ENCODE measurements around the gene PRAF2. TPM values are rescaled to one million over a fixed set of nuclear protein-coding genes. Genes with fewer than 3 reads are reported as not detected.

PRAF2 gene
- total RNA-seq, 4 donors from 2014 or later = 15.9 to 26.6 (median 23.8) TPM

DNA sequence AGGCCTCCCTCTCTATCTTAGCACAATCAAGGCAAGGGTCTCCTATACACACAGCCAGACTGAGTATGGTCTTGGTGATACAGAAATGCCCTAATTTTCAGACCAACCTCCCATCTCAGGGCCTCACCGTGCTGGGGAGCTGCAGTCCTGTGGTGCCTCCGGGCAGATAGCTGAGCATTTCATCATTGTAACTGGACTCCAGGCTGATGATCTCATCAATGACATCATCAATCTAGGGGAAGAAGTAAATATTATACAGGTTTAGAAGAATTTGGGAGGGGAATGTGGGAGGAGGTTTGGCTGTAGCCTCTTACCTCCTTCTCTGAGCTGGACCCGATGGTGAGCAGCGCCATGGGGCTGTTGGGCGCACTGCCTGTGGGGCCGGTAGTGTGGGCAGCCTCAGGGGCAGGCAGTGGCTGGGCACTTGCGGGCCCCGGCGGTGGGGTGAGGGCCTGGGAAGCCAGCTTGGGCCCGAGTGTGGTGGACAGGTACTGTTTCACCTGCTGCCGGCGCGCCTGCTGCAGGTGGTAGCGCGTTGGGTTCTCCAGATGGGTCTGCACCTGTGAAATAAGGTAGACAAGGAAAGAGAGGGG lies 35.8 kb downstream of the PRAF2 start:
- H3K9me3 ChIP-seq = no peaks in the 10 kb centered on the region
- no peak overlapping the region for H3K4me3 ChIP-seq
- peaks cover 23 to 62% (median 52%) of the 10 kb centered on the region in 4 donors for H3K36me3 ChIP-seq
- 93% methylated on average over 15 of the region's 15 CpGs for WGBS
- intact Hi-C loops (cut with DNase I) = no loop called here
- TF ChIP-seq POLR2AphosphoS5 (IDR thresholded peaks at IDR 0.05) = no peak
- TF ChIP-seq POLR2A (IDR thresholded peaks at IDR 0.05; ENCODE audit: low read depth) = no peak
- TF ChIP-seq, protein P1, sequence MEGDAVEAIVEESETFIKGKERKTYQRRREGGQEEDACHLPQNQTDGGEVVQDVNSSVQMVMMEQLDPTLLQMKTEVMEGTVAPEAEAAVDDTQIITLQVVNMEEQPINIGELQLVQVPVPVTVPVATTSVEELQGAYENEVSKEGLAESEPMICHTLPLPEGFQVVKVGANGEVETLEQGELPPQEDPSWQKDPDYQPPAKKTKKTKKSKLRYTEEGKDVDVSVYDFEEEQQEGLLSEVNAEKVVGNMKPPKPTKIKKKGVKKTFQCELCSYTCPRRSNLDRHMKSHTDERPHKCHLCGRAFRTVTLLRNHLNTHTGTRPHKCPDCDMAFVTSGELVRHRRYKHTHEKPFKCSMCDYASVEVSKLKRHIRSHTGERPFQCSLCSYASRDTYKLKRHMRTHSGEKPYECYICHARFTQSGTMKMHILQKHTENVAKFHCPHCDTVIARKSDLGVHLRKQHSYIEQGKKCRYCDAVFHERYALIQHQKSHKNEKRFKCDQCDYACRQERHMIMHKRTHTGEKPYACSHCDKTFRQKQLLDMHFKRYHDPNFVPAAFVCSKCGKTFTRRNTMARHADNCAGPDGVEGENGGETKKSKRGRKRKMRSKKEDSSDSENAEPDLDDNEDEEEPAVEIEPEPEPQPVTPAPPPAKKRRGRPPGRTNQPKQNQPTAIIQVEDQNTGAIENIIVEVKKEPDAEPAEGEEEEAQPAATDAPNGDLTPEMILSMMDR (IDR thresholded peaks at IDR 0.05) = no peak
- no peak for TF ChIP-seq EP300 (IDR thresholded peaks at IDR 0.05)
- DNase-seq (ENCODE audit: extremely low spot score) = no peak
- H3K27me3 ChIP-seq = no peaks in the 10 kb centered on the region
- H3K4me1 ChIP-seq = peaks cover 13 to 59% (median 39%) of the 10 kb centered on the region in 4 donors
- peak overlapping the region; percentile 94 to 99 (median 98) for H3K27ac ChIP-seq (replicated peaks in 1 of 4)

DNA sequence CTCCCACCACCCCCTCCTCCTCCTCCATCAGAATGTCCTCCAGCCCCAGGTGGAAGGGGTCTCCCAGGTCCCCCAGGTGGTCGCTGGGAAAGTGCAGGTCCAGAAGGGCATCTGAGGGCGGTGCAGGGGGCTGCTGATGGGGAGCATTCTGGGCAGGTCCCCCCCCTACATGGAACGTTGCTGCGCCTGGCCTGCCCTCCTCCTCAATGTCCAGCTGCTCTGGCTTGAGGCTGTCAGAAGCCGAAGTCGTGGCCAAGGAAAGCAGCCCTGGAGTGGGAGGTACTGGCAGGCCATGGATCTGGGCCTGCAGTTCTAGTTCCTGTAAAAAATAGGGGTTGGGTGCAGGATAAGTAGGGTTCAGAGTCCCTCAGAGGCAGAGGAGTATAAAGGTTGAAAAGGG lies 43.5 kb downstream of the PRAF2 start:
- no peak overlapping the region for H3K27ac ChIP-seq (replicated peaks in 1 of 4)
- intact Hi-C loops (cut with DNase I) = no loop called here
- peaks cover 0 to 20% (median 16%) of the 10 kb centered on the region in 4 donors for H3K4me1 ChIP-seq
- TF ChIP-seq, protein P1 (IDR thresholded peaks at IDR 0.05) = no peak
- TF ChIP-seq POLR2AphosphoS5 (IDR thresholded peaks at IDR 0.05) (no peak), EP300 (IDR thresholded peaks at IDR 0.05) (no peak), POLR2A (IDR thresholded peaks at IDR 0.05; ENCODE audit: low read depth) (no peak)
- WGBS = 67% methylated on average over 3 of the region's 6 CpGs
- peaks cover 6 to 64% (median 48%) of the 10 kb centered on the region in 4 donors for H3K36me3 ChIP-seq
- no peak for DNase-seq (ENCODE audit: extremely low spot score)
- H3K27me3 ChIP-seq = no peaks in the 10 kb centered on the region
- H3K4me3 ChIP-seq = no peak overlapping the region
- H3K9me3 ChIP-seq = no peaks in the 10 kb centered on the region

DNA sequence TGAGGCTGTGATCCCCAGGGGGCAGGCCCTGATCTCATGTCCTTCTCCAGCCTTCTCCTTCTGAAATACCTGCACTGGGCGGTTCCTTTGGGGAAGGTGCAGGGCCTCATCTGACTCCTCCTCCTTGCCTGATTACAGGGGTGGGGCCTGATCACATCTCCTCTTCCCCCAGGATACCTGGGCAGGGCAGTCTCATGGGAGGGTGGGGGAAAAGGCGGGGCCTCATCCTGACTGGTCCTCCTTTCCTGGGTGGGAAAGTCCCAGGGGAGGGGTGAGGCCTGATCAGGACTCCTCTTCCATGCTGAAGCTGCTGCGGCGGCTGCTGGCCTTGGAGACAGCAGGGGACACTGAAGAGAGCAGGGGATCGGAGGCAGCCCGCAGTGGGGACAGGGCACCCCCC lies 43.9 kb downstream of the PRAF2 start:
- Histone ChIP-seq H3K9me3 (no peaks in the 10 kb centered on the region), H3K36me3 (peaks cover 6 to 64% (median 47%) of the 10 kb centered on the region in 4 donors), H3K27me3 (no peaks in the 10 kb centered on the region), H3K4me1 (peaks cover 0 to 20% (median 16%) of the 10 kb centered on the region in 4 donors), H3K4me3 (no peak overlapping the region), H3K27ac (replicated peaks in 1 of 4) (no peak overlapping the region)
- TF ChIP-seq, protein P1 (IDR thresholded peaks at IDR 0.05) = no peak
- TF ChIP-seq POLR2A (IDR thresholded peaks at IDR 0.05; ENCODE audit: low read depth) = no peak
- no peak for TF ChIP-seq EP300 (IDR thresholded peaks at IDR 0.05)
- TF ChIP-seq POLR2AphosphoS5 (IDR thresholded peaks at IDR 0.05) = no peak
- no peak for DNase-seq (ENCODE audit: extremely low spot score)
- 100% methylated on average over 3 of the region's 6 CpGs for WGBS
- intact Hi-C loops (cut with DNase I) = no loop called here

Small RNA genes within 50 kb of the gene (small RNA-seq; reads per million reads assigned to genes)
- 0 reads per million in 3 donors for gene RNU4-52P

Other genes starting within 250 kb of the PRAF2 start
- not detected for gene ERAS, start 247.5 kb downstream of the PRAF2 start, total RNA-seq
- gene PCSK1N, start 238.4 kb downstream of the PRAF2 start, total RNA-seq = 10 to 100 TPM in 1 of 4 donors, 1 to 10 TPM in 3; 2.9 to 15.2 (median 7.7) TPM
- gene TIMM17B, start 176.2 kb downstream of the PRAF2 start, total RNA-seq = 10 to 100 TPM; 36.1 to 59.6 (median 51.1) TPM
- 10 to 100 TPM; 53.6 to 81.3 (median 72.0) TPM for gene PQBP1, start 176.1 kb downstream of the PRAF2 start, total RNA-seq
- 10 to 100 TPM in 2 of 4 donors, 1 to 10 TPM in 2; 7.3 to 13.4 (median 10.0) TPM for gene SLC35A2, start 162.4 kb downstream of the PRAF2 start, total RNA-seq
- gene PIM2, start 155.0 kb downstream of the PRAF2 start, total RNA-seq = 10 to 100 TPM in 1 of 4 donors, 1 to 10 TPM in 3; 3.3 to 11.4 (median 7.3) TPM
- gene OTUD5, start 116.4 kb downstream of the PRAF2 start, total RNA-seq = 10 to 100 TPM; 39.9 to 53.9 (median 48.5) TPM
- 1 to 10 TPM in 3 of 4 donors, under 1 TPM in 1; 0.83 to 1.9 (median 1.1) TPM for gene KCND1, start 102.2 kb downstream of the PRAF2 start, total RNA-seq
- gene GRIPAP1, start 71.7 kb downstream of the PRAF2 start, total RNA-seq = 10 to 100 TPM; 24.7 to 36.4 (median 33.7) TPM
- gene TFE3, start 30.6 kb downstream of the PRAF2 start, total RNA-seq = 100 to 1,000 TPM in 3 of 4 donors, 10 to 100 TPM in 1; 99.9 to 181 (median 150) TPM
- gene CCDC120, start 15.0 kb downstream of the PRAF2 start, total RNA-seq = 1 to 10 TPM; 1.2 to 5.1 (median 2.9) TPM
- 10 to 100 TPM; 68.1 to 77.9 (median 72.7) TPM for gene WDR45, start 5.9 kb upstream of the PRAF2 start, total RNA-seq
- 10 to 100 TPM; 27.8 to 43.8 (median 32.4) TPM for gene GPKOW, start 49.7 kb upstream of the PRAF2 start, total RNA-seq
- gene MAGIX, start 88.8 kb upstream of the PRAF2 start, total RNA-seq = 1 to 10 TPM; 1.5 to 4.2 (median 3.6) TPM
- gene PLP2, start 97.9 kb upstream of the PRAF2 start, total RNA-seq = 100 to 1,000 TPM in 1 of 4 donors, 10 to 100 TPM in 3; 55.3 to 101 (median 76.3) TPM
- gene PRICKLE3, start 112.4 kb upstream of the PRAF2 start, total RNA-seq = 10 to 100 TPM in 3 of 4 donors, 1 to 10 TPM in 1; 7.6 to 16.2 (median 12.3) TPM
- 10 to 100 TPM in 1 of 4 donors, 1 to 10 TPM in 3; 4.5 to 12.0 (median 6.1) TPM for gene SYP, start 126.2 kb upstream of the PRAF2 start, total RNA-seq
- under 1 TPM; under 0.01 to 0.42 (median 0.06) TPM for gene CACNA1F, start 159.3 kb upstream of the PRAF2 start, total RNA-seq
- 10 to 100 TPM; 12.9 to 18.5 (median 16.2) TPM for gene CCDC22, start 161.5 kb upstream of the PRAF2 start, total RNA-seq
- gene FOXP3, start 190.7 kb upstream of the PRAF2 start, total RNA-seq = not detected
- 10 to 100 TPM; 13.8 to 27.0 (median 16.4) TPM for gene PPP1R3F, start 195.8 kb upstream of the PRAF2 start, total RNA-seq
- gene GAGE10, start 229.6 kb upstream of the PRAF2 start, total RNA-seq = 1 to 10 TPM in 1 of 4 donors, not detected in 3; 1.2 TPM
- gene GAGE12J, start 248.0 kb upstream of the PRAF2 start, total RNA-seq = not detected